PC-9 (cell line): ENCODE data around the gene TRAPPC6A. TPM values are rescaled to one million over a fixed set of nuclear protein-coding genes. Genes with fewer than 3 reads are reported as not detected.
A peak's percentile ranks its signal among the peaks of the same experiment; 100 is the strongest.

ENCODE experiments used
- BruUV-seq: library from RNA; stranded (reverse); fragments of 400-500 nt; replicated peaks from 2 replicates; lab custom pipeline; 2021; lab: Mats Ljungman, UMichigan
- CTCF ChIA-PET: fragments of 300-600 bp; sonication (Branson Sonifier 250); formaldehyde crosslinking; loops from one replicate; lab custom pipeline; 2022; ENCODE audit warnings: antibody characterized with exemption; lab: Charles Lee
- POLR2A ChIA-PET: fragments of 300-600 bp; sonication (Branson Sonifier 250); formaldehyde crosslinking; loops from one replicate; lab custom pipeline; 2022; ENCODE audit warnings: antibody characterized with exemption; ENCODE audit not compliant: unreplicated experiment; lab: Charles Lee
- DNase-seq, 2 experiments: peaks; one replicate each; pipeline versions ENCODE4 v3.0.0 to v3.0.0-alpha.2; 2015 to 2022; ENCODE audit warnings: mixed read lengths in 1 of 2
- H2AFZ ChIP-seq: fragments of 200-600 bp; sonication (generic); 2 replicates; pipeline ENCODE4 v1.8.1; 2017; ENCODE audit warnings: antibody characterized with exemption
- H3F3A ChIP-seq: fragments of 200-600 bp; sonication (generic); 2 replicates; pipeline ENCODE4 v1.8.1; 2017; ENCODE audit warnings: antibody characterized with exemption, mild to moderate bottlenecking, low read depth; ENCODE audit not compliant: insufficient read depth
- H3K27ac ChIP-seq: fragments of 200-600 bp; sonication (generic); 2 replicates; pipeline ENCODE4 v1.6.1; 2016; ENCODE audit warnings: mixed run types
- H3K27me3 ChIP-seq: fragments of 200-600 bp; sonication (generic); 2 replicates; pipeline ENCODE4 v1.6.1; 2016; ENCODE audit warnings: low read depth, mixed run types; ENCODE audit not compliant: insufficient read depth
- H3K36me3 ChIP-seq: fragments of 200-600 bp; sonication (generic); 2 replicates; pipeline ENCODE4 v1.6.1; 2016; ENCODE audit warnings: low read depth, mixed run types
- H3K4me1 ChIP-seq: fragments of 200-600 bp; sonication (generic); replicated peaks from 2 replicates; pipeline ENCODE4 v1.6.1; 2016; ENCODE audit warnings: mixed run types; ENCODE audit not compliant: insufficient read depth
- H3K4me2 ChIP-seq: fragments of 200-600 bp; sonication (generic); 2 replicates; pipeline ENCODE4 v1.6.1; 2017; ENCODE audit warnings: mixed run types
- H3K4me3 ChIP-seq: fragments of 200-600 bp; sonication (generic); 2 replicates; pipeline ENCODE4 v1.6.1; 2016; ENCODE audit warnings: mixed run types
- H3K79me2 ChIP-seq: fragments of 200-600 bp; sonication (generic); 2 replicates; pipeline ENCODE4 v1.6.1; 2017; ENCODE audit warnings: low read depth, mixed run types
- H3K9me2 ChIP-seq: fragments of 200-600 bp; sonication (generic); 2 replicates; pipeline ENCODE4 v1.8.1; 2017; ENCODE audit warnings: mild to moderate bottlenecking; ENCODE audit not compliant: insufficient read depth
- H3K9me3 ChIP-seq: fragments of 200-600 bp; sonication (generic); 2 replicates; pipeline ENCODE4 v1.8.1; 2016; ENCODE audit warnings: low read depth; ENCODE audit not compliant: insufficient read depth
- H4K20me1 ChIP-seq: fragments of 200-600 bp; sonication (generic); 2 replicates; pipeline ENCODE4 v1.8.1; 2017; ENCODE audit not compliant: insufficient read depth
- CTCF ChIP-seq: fragments of 200-600 bp; sonication (generic); conservative IDR thresholded peaks from 2 replicates; pipeline ENCODE4 v1.6.1; 2017; ENCODE audit warnings: mixed run types, antibody characterized with exemption, mild to moderate bottlenecking, moderate library complexity
- EZH2 ChIP-seq: fragments of 200-600 bp; sonication (generic); IDR thresholded peaks from 2 replicates; pipeline ENCODE4 v1.8.0; 2017; ENCODE audit warnings: antibody characterized with exemption, low read depth
- intact Hi-C: fragments of 100-400 bp; cut with micrococcal nuclease; formaldehyde crosslinking; loops from one replicate; pipeline ENCODE4 v1.10.0; 2022; ENCODE audit not compliant: unreplicated experiment
- total RNA-seq: library from RNA; stranded (reverse); gene quantifications from 2 replicates; pipeline ENCODE4 v1.2.3, GENCODE V29; 2021

The TRAPPC6A gene
- total RNA-seq, 1 experiment from 2014 or later = 61.6 TPM

- intact Hi-C loops = no loop called here
- no TSS peak for BruUV-seq
- Histone ChIP-seq H3K4me2 (no peak overlapping the region), H3K27ac (no peak overlapping the region), H3K79me2 (peaks cover 89% of the 10 kb centered on the region), H2AFZ (no peak overlapping the region), H3K36me3 (no peaks in the 10 kb centered on the region), H3K9me2 (no peaks in the 10 kb centered on the region), H3K4me3 (no peak overlapping the region), H3K9me3 (no peaks in the 10 kb centered on the region), H4K20me1 (peaks cover 66% of the 10 kb centered on the region), H3K27me3 (no peaks in the 10 kb centered on the region), H3F3A (no peaks in the 10 kb centered on the region; the same call in 1 of the 2 replicates), H3K4me1 (peaks cover 28% of the 10 kb centered on the region)
- ChIA-PET POLR2A (no interaction called here), CTCF (no interaction called here)
- TF ChIP-seq CTCF (no peak), EZH2 (no peak)
- DNase-seq = no peak
These were observed 62.0 kb downstream of the TRAPPC6A start for GRCh38 chr19:45115809-45116615.

DNA sequence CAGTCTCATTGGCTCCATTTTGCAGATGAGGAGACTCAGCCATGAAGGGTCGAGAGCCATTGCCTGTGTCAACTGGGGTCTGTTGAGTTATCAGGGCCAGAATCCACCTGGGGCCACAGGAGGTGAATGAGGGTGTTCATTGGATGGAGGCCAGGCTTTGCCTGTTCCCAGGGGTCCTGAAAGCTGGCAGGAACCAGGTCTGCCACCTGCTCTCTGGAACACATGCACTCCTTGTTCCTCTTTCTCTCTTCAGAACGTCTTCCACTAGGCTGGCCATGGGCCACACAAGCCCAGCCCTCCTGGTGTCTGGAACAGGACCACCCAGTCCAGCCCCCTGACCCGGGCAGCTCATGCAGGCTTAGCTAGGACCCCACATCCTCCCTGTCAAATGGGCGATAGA is 63.9 kb downstream of the TRAPPC6A start:
- Histone ChIP-seq H3K27me3 (no peaks in the 10 kb centered on the region), H3K4me2 (peak overlapping the region; percentile 52; the same call in 1 of the 2 replicates), H4K20me1 (peaks cover 63% of the 10 kb centered on the region), H3F3A (no peaks in the 10 kb centered on the region; the same call in 1 of the 2 replicates), H3K9me3 (no peaks in the 10 kb centered on the region), H3K4me1 (peaks cover 26% of the 10 kb centered on the region), H3K4me3 (no peak overlapping the region), H2AFZ (no peak overlapping the region), H3K36me3 (no peaks in the 10 kb centered on the region), H3K9me2 (no peaks in the 10 kb centered on the region), H3K27ac (no peak overlapping the region), H3K79me2 (peaks cover 88% of the 10 kb centered on the region)
- intact Hi-C loops = no loop called here
- ChIA-PET CTCF (no interaction called here), POLR2A (no interaction called here)
- no TSS peak for BruUV-seq
- TF ChIP-seq CTCF = no peak
- no peak for TF ChIP-seq EZH2
- DNase-seq = no peak

DNA sequence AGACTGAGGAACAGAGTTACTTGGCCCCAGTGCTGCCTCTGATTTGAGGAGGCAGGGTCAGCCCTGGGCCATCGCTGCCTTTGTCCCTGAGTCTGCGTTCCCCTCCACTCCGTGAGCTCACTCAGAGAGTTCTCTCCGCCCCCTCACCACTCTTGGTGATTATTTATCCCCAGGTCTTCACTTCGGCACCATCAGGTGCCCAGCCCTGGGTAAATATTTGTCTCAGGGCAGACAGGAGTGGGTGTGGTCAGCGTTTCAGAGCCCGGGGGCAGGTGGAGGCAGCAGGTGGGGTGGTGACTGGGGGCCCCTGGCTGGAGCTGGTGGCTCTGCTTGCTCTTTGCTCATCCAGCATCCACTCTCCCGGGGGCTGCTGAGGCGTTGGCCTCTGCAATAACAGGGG is 64.4 kb downstream of the TRAPPC6A start:
- CTCF ChIA-PET = interaction anchor here (0.9 to 1.0 kb wide), 2 partner anchors 10 to 11 kb away, joined by 4 to 5 read pairs; no protein-coding TSS in a partner anchor
- H3K9me3 ChIP-seq = no peaks in the 10 kb centered on the region
- no peaks in the 10 kb centered on the region for H3K9me2 ChIP-seq
- H2AFZ ChIP-seq = no peak overlapping the region
- no peaks in the 10 kb centered on the region; the same call in 1 of the 2 replicates for H3F3A ChIP-seq
- intact Hi-C loops = no loop called here
- no peak overlapping the region for H3K4me3 ChIP-seq
- POLR2A ChIA-PET = no interaction called here
- H3K4me2 ChIP-seq = peak overlapping the region; percentile 52
- BruUV-seq = no TSS peak
- TF ChIP-seq EZH2 (no peak), CTCF (no peak)
- peaks cover 65% of the 10 kb centered on the region for H4K20me1 ChIP-seq
- no peak overlapping the region for H3K27ac ChIP-seq
- peaks cover 26% of the 10 kb centered on the region for H3K4me1 ChIP-seq
- peaks cover 88% of the 10 kb centered on the region for H3K79me2 ChIP-seq
- peak; percentile 46 to 66 for DNase-seq
- no peaks in the 10 kb centered on the region for H3K27me3 ChIP-seq
- H3K36me3 ChIP-seq = no peaks in the 10 kb centered on the region

Other genes with a start within 250 kb of the TRAPPC6A start
- not detected in 2 replicates for gene APOC4, start 236.0 kb downstream of the TRAPPC6A start, total RNA-seq
- gene APOC2, start 232.2 kb downstream of the TRAPPC6A start, total RNA-seq = not detected in 2 replicates
- 98.2 and 111 TPM in 2 replicates for gene CLPTM1, start 222.9 kb downstream of the TRAPPC6A start, total RNA-seq
- 5.8 and 10.6 TPM in 2 replicates for gene RELB, start 176.8 kb downstream of the TRAPPC6A start, total RNA-seq
- gene CLASRP, start 139.2 kb downstream of the TRAPPC6A start, total RNA-seq = 74.1 and 76.8 TPM in 2 replicates
- 3.1 and 3.7 TPM in 2 replicates for gene ZNF296, start 101.8 kb downstream of the TRAPPC6A start, total RNA-seq
- 29.6 and 30.6 TPM in 2 replicates for gene GEMIN7, start 99.0 kb downstream of the TRAPPC6A start, total RNA-seq
- 41.1 and 49.5 TPM in 2 replicates for gene PPP1R37, start 85.1 kb downstream of the TRAPPC6A start, total RNA-seq
- gene NKPD1, start 17.3 kb downstream of the TRAPPC6A start, total RNA-seq = 0.37 and 0.75 TPM in 2 replicates
- gene BLOC1S3, start 547 bp upstream of the TRAPPC6A start, total RNA-seq = 11.5 and 17.8 TPM in 2 replicates
- not detected in 2 replicates for gene EXOC3L2, start 67.2 kb upstream of the TRAPPC6A start, total RNA-seq
- 49.4 and 85.8 TPM in 2 replicates for gene MARK4, start 73.0 kb upstream of the TRAPPC6A start, total RNA-seq
- gene CKM, start 144.6 kb upstream of the TRAPPC6A start, total RNA-seq = not detected in 2 replicates
- gene KLC3, start 162.5 kb upstream of the TRAPPC6A start, total RNA-seq = 20.6 and 30.7 TPM in 2 replicates
- gene ERCC2, start 192.3 kb upstream of the TRAPPC6A start, total RNA-seq = 26.1 and 33.1 TPM in 2 replicates
- 113 and 121 TPM in 2 replicates for gene PPP1R13L, start 226.8 kb upstream of the TRAPPC6A start, total RNA-seq
- gene POLR1G, start 228.4 kb upstream of the TRAPPC6A start, total RNA-seq = 9.6 and 11.5 TPM in 2 replicates
- 102 and 138 TPM in 2 replicates for gene ERCC1, start 245.7 kb upstream of the TRAPPC6A start, total RNA-seq